PFSK-1 (cell line): ENCODE measurements around the gene UBXN2A.

Experiments
- FOXP2 ChIP-seq: optimal IDR thresholded peaks from 2 replicates; pipeline ENCODE3; 2011; ENCODE audit warnings: borderline replicate concordance, control low read depth, inconsistent platforms; ENCODE audit not compliant: insufficient read depth; ENCODE audit errors: extremely low read length, extremely low read depth
- POLR2AphosphoS5 ChIP-seq: IDR thresholded peaks from 2 replicates; pipeline ENCODE4 v1.6.1; 2012; ENCODE audit warnings: low read depth, mild to moderate bottlenecking, control low read depth, low read length, moderate library complexity
- SIN3A ChIP-seq: IDR thresholded peaks from 2 replicates; pipeline ENCODE4 v1.6.1; 2012; ENCODE audit warnings: mild to moderate bottlenecking, low read length, moderate library complexity, borderline replicate concordance; ENCODE audit not compliant: insufficient read depth
- TAF1 ChIP-seq: IDR thresholded peaks from 2 replicates; pipeline ENCODE4 v1.6.1; 2012; ENCODE audit warnings: low read length, control low read depth, borderline replicate concordance; ENCODE audit not compliant: insufficient read depth
- TF ChIP-seq, protein P1 (sequence below), 2 experiments: IDR thresholded peaks; 2 replicates each; pipeline versions ENCODE4 v1.6.1 to v1.8.0; 2011 to 2012; ENCODE audit warnings: low read depth in 2 of 2, low read length in 2 of 2, control low read depth in 1 of 2, inconsistent platforms in 1 of 2, mild to moderate bottlenecking in 1 of 2, moderate library complexity in 1 of 2; ENCODE audit not compliant: insufficient read depth in 1 of 2

DNA sequence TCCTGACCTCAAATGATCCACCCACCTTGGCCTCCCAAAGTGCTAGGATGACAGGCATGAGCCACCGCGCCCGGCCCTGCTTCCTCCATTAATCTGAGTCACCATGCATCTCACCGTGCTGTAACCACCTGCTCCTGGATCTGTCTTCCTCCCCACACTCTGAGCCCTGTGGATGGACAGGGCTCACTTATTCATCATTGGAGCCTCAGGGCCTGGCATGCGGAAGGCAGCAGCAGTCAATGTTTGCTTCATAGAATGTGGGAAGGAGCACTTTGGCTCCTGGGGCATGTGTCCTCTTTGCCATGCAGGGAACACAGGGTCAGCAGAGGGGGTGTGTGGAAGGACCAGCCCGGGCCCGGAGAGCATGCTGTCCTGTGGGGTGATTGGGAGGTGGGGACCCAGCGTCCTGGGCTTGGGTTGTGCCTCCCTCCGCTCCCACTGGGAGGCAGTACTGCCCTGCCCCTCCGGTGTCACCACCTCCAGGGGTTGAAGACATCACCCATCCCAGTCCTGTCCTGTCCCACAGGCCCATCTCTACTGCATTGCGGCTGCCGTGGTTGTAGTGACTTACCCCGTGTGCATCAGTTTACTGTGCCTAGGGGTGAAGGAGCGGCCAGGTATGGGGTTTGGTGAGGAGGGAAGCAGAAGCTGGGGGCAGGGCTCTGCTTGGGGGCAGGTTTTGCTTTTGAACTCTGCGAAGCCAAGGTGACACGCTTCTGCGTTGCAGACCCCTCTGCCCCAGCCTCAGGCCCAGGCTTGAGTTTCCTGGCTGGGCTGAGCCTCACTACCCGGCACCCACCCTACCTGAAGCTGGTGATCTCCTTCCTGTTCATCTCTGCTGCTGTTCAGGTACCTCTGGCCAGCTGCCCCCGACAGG lies 81.1 kb downstream of the UBXN2A start:
- TF ChIP-seq POLR2AphosphoS5 (no peak), FOXP2 (no peak), SIN3A (no peak), TAF1 (no peak)
- TF ChIP-seq, protein P1, sequence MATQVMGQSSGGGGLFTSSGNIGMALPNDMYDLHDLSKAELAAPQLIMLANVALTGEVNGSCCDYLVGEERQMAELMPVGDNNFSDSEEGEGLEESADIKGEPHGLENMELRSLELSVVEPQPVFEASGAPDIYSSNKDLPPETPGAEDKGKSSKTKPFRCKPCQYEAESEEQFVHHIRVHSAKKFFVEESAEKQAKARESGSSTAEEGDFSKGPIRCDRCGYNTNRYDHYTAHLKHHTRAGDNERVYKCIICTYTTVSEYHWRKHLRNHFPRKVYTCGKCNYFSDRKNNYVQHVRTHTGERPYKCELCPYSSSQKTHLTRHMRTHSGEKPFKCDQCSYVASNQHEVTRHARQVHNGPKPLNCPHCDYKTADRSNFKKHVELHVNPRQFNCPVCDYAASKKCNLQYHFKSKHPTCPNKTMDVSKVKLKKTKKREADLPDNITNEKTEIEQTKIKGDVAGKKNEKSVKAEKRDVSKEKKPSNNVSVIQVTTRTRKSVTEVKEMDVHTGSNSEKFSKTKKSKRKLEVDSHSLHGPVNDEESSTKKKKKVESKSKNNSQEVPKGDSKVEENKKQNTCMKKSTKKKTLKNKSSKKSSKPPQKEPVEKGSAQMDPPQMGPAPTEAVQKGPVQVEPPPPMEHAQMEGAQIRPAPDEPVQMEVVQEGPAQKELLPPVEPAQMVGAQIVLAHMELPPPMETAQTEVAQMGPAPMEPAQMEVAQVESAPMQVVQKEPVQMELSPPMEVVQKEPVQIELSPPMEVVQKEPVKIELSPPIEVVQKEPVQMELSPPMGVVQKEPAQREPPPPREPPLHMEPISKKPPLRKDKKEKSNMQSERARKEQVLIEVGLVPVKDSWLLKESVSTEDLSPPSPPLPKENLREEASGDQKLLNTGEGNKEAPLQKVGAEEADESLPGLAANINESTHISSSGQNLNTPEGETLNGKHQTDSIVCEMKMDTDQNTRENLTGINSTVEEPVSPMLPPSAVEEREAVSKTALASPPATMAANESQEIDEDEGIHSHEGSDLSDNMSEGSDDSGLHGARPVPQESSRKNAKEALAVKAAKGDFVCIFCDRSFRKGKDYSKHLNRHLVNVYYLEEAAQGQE (IDR thresholded peaks at IDR 0.05; ENCODE audit: insufficient read depth in 1 of 2, low read depth in 2 of 2, low read length in 2 of 2): no peak
